K562 (cell line): ENCODE data around the gene SLC38A10. TPM values are rescaled to one million over a fixed set of nuclear protein-coding genes. Genes with fewer than 3 reads are reported as not detected.
A peak's percentile ranks its signal among the peaks of the same experiment; 100 is the strongest.

Source experiments
- ATAC-seq: fragments of 200-7000 bp; cut with Tn5 transposase; 3 replicates; pipeline ENCODE4 v1.9.1; 2020; ENCODE audit warnings: moderate library complexity
- BruUV-seq: library from RNA; stranded (reverse); fragments of 400-500 nt; replicated peaks from 2 replicates; lab custom pipeline; 2021; lab: Mats Ljungman, UMichigan
- CTCF ChIA-PET: fragments of 300-600 bp; formaldehyde crosslinking; extraction: SDS; loops from one replicate; lab custom pipeline; 2021; ENCODE audit warnings: low intra/inter-chr PET ratio; lab: Yijun Ruan, JAX
- POLR2A ChIA-PET: fragments of 300-600, 350-650 bp; sonication (Branson Sonifier 250); formaldehyde crosslinking; extraction: SDS; loops from one replicate; lab custom pipeline; 2021; ENCODE audit warnings: antibody characterized with exemption, inconsistent platforms; lab: Yijun Ruan, JAX
- DNase-seq, 4 experiments: peaks; one replicate each; pipeline versions ENCODE4 v3.0.0 to v3.0.0-alpha.2; 2011 to 2018; ENCODE audit warnings: low spot score in 3 of 4, mixed read lengths in 3 of 4; ENCODE audit errors: extremely low read depth in 1 of 4
- FAIRE-seq: peaks from 2 replicates; lab custom pipeline; 2011; peaks lifted over from hg19 to GRCh38; lab: Jason Lieb, UNC
- H2AFZ ChIP-seq: 2 replicates; pipeline ENCODE4 v1.6.0; 2011; ENCODE audit warnings: low read depth, low read length, control low read depth, inconsistent platforms
- H3K27ac ChIP-seq: fragments of 200-600 bp; 3 replicates; pipeline ENCODE4 v1.8.0; 2011; ENCODE audit warnings: low read depth, mild to moderate bottlenecking, control low read depth, inconsistent platforms, low read length, moderate library complexity, mixed read lengths; ENCODE audit errors: extremely low read depth
- H3K27me3 ChIP-seq, 2 experiments: fragments of 300-600 bp in 1 of 2; 2 replicates in 1 of 2; 3 replicates in 1 of 2; pipeline versions ENCODE4 v1.6.0 to v1.8.0; 2011; ENCODE audit warnings: inconsistent platforms in 2 of 2, low read length in 2 of 2, mild to moderate bottlenecking in 1 of 2, mixed read lengths in 1 of 2, moderate library complexity in 1 of 2; ENCODE audit not compliant: control insufficient read depth in 2 of 2, insufficient read depth in 2 of 2
- H3K36me3 ChIP-seq: fragments of 300-600 bp; 3 replicates; pipeline ENCODE4 v1.8.0; 2011; ENCODE audit warnings: mild to moderate bottlenecking, low read length, inconsistent platforms; ENCODE audit not compliant: control insufficient read depth, insufficient read depth
- H3K4me1 ChIP-seq, 2 experiments: fragments of 200-600 bp in 1 of 2; replicated peaks in 1 of 2; 2 replicates in 1 of 2; 3 replicates in 1 of 2; pipeline versions ENCODE4 v1.5.1 to v1.8.0; 2011; ENCODE audit warnings: inconsistent platforms in 2 of 2, low read length in 2 of 2, mild to moderate bottlenecking in 1 of 2, mixed read lengths in 1 of 2, moderate library complexity in 1 of 2; ENCODE audit not compliant: control insufficient read depth in 2 of 2, insufficient read depth in 2 of 2
- H3K4me2 ChIP-seq: 2 replicates; pipeline ENCODE4 v1.6.1; 2011; ENCODE audit warnings: low read length, control low read depth, inconsistent platforms, mixed read lengths; ENCODE audit not compliant: insufficient read depth
- H3K4me3 ChIP-seq: fragments of 200-600 bp; sonication (generic), shearing (Covaris generic); 2 replicates; pipeline ENCODE4 v1.5.1; 2016; ENCODE audit warnings: control low read depth, inconsistent platforms
- H3K79me2 ChIP-seq: fragments of 200-600 bp; 3 replicates; pipeline ENCODE4 v1.8.0; 2011; ENCODE audit warnings: low read length, inconsistent platforms; ENCODE audit not compliant: control insufficient read depth, insufficient read depth
- H3K9ac ChIP-seq, 2 experiments: 2 replicates each; pipeline versions ENCODE4 v1.6.0 to v1.6.1; 2011; ENCODE audit warnings: low read depth in 2 of 2, low read length in 2 of 2, control low read depth in 1 of 2, inconsistent platforms in 1 of 2, mild to moderate bottlenecking in 1 of 2, mixed read lengths in 1 of 2; ENCODE audit not compliant: insufficient read depth in 1 of 2
- H3K9me1 ChIP-seq: one replicate; pipeline ENCODE4 v1.6.0; 2011; ENCODE audit warnings: inconsistent platforms, mild to moderate bottlenecking, low read length, moderate library complexity; ENCODE audit not compliant: control insufficient read depth, insufficient read depth
- H3K9me3 ChIP-seq: replicated peaks from 2 replicates; pipeline ENCODE4 v1.5.1; 2011; ENCODE audit warnings: low read depth, low read length, inconsistent platforms; ENCODE audit not compliant: control insufficient read depth, insufficient read depth
- H4K20me1 ChIP-seq: replicated peaks from 2 replicates; pipeline ENCODE4 v1.6.1; 2011; ENCODE audit warnings: low read length, inconsistent platforms, mixed read lengths; ENCODE audit not compliant: control insufficient read depth, insufficient read depth
- C11orf30 ChIP-seq: fragments of 450-650 bp; IDR thresholded peaks from 2 replicates; pipeline ENCODE4 v1.6.1; 2016; ENCODE audit warnings: low read depth, mild to moderate bottlenecking
- PPARD ChIP-seq: fragments of 250-450 bp; sonication (Bioruptor Pico); IDR thresholded peaks from 2 replicates; pipeline ENCODE4 v1.8.0; 2022; ENCODE audit warnings: inconsistent platforms, mild to moderate bottlenecking, moderate library complexity
- SETDB1 ChIP-seq: IDR thresholded peaks from one replicate; pipeline ENCODE4 v1.6.1; 2012; ENCODE audit warnings: low read length, control low read depth, inconsistent platforms
- SP2 ChIP-seq: IDR thresholded peaks from 2 replicates; pipeline ENCODE4 v1.6.1; 2011; ENCODE audit warnings: mild to moderate bottlenecking, low read depth, low read length, moderate library complexity; ENCODE audit not compliant: poor library complexity, severe bottlenecking; ENCODE audit errors: extremely low read depth
- WGBS: fragments of 100-300 bp; shearing (Covaris generic); methylation state at CpG from one replicate; pipeline ENCODE4 v1.1.6; 2016; ENCODE audit warnings: low coverage, mixed read lengths; ENCODE audit not compliant: insufficient coverage; ENCODE audit errors: missing lambda C conversion rate; 5-methylcytosine and 5-hydroxymethylcytosine counted together
- in situ Hi-C: fragments of 300-500 bp; cut with MboI; formaldehyde crosslinking; loops from 4 replicates; pipeline ENCODE4 v1.15.0; 2018; ENCODE audit warnings: inconsistent platforms, mixed read lengths
- intact Hi-C: fragments of 100-400 bp; cut with micrococcal nuclease; formaldehyde crosslinking; loops from 2 replicates; pipeline ENCODE4 v1.14.2; 2022
- polyA plus RNA-seq, 8 experiments: library from polyadenylated mRNA; depleted of rRNA in 4 of 8; stranded (reverse) in 5 of 8; unstranded in 3 of 8; fragments of >200 nt; fragmentation: Nextera tagmentation in 2 of 8; fragmentation: Illumina TruSeq in 1 of 8; extraction: Ambion mirVana in 2 of 8; extraction: Trizol in 1 of 8; gene quantifications; 2 replicates each; pipeline versions ENCODE4 v1.2.1 to v1.2.3, GENCODE V29; 2011 to 2014; ENCODE audit warnings: inconsistent platforms in 1 of 8, missing spikeins in 1 of 8
- total RNA-seq, 7 experiments: library from RNA; depleted of rRNA in 6 of 7; stranded (reverse); fragments of >200 nt in 6 of 7; fragmentation: Illumina TruSeq in 2 of 7; extraction: Trizol in 2 of 7; gene quantifications; 2 replicates each; pipeline versions ENCODE4 v1.2.1 to v1.2.3, GENCODE V29; 2011 to 2021; ENCODE audit warnings: low replicate concordance in 1 of 7

The SLC38A10 gene
- total and polyA plus RNA-seq, 9 of the 15 experiments (the other 6 are each of a cell fraction or from before 2014, with no cell fraction given): 0.45 to 54.2 (median 13.8) TPM

DNA sequence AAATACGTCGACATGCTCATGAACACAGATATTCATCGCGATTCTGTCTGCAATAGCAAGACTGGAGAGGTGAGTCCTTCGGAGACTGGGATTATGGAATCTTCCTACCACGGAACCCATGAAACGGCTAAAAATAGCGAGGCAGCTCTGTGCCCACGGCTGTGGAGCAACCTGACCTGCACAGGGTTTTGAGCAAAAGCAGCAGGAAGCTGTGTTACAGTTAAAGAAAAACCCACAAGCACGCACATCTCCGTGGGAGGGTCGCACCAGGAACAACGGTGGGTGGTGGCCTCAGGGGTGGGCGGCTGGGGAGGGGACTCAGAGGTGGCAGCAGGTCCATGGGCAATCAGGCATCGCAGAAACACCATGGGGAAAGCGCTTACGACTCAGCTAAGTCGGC is 24.8 kb downstream of the SLC38A10 start:
- no peak for TF ChIP-seq C11orf30
- no peak for TF ChIP-seq PPARD (CRISPR knock-in tag)
- no peak for TF ChIP-seq SP2
- no peak for TF ChIP-seq SETDB1

More for the DNA sequence above, 24.8 kb downstream of the SLC38A10 start:
- H4K20me1 ChIP-seq: no peaks in the 10 kb centered on the region
- no peak overlapping the region for H3K27ac ChIP-seq
- peak overlapping the region in 1 of 2 experiments; percentile 39; a peak in 1 of 4 replicates for H3K9ac ChIP-seq
- H3K9me1 ChIP-seq: no peaks in the 10 kb centered on the region
- ChIA-PET CTCF (no interaction called here), POLR2A (interaction anchor here (0.6 kb wide), 1 partner anchor 170 kb away, joined by 6 read pairs; no protein-coding TSS in a partner anchor)
- peaks cover 2 to 19% of the 10 kb centered on the region in 2 experiments; a peak in 3 of 5 replicates for H3K4me1 ChIP-seq
- no peak overlapping the region for H3K4me2 ChIP-seq
- 88% methylated on average over 12 of the region's 18 CpGs for WGBS
- H3K4me3 ChIP-seq: no peak overlapping the region
- no peak for ATAC-seq
- no TSS peak for BruUV-seq
- DNase-seq: no peak
- H3K79me2 ChIP-seq: no peaks in the 10 kb centered on the region
- H3K9me3 ChIP-seq: no peaks in the 10 kb centered on the region
- H3K27me3 ChIP-seq: no peaks in the 10 kb centered on the region
- in situ Hi-C loops: no loop called here
- H2AFZ ChIP-seq: no peak overlapping the region
- intact Hi-C loops: no loop called here
- FAIRE-seq: no peak
- peaks cover 71% of the 10 kb centered on the region; the same call in 2 of the 3 replicates for H3K36me3 ChIP-seq
